T-helper 1 cell (primary cell): Measurements from ENCODE around the gene RPL27A.

ENCODE experiments used
- DNase-seq, 5 donors: peaks; one replicate each; pipeline ENCODE4 v3.0.0-alpha.2; 2012 to 2020

RPL27A gene

DNA sequence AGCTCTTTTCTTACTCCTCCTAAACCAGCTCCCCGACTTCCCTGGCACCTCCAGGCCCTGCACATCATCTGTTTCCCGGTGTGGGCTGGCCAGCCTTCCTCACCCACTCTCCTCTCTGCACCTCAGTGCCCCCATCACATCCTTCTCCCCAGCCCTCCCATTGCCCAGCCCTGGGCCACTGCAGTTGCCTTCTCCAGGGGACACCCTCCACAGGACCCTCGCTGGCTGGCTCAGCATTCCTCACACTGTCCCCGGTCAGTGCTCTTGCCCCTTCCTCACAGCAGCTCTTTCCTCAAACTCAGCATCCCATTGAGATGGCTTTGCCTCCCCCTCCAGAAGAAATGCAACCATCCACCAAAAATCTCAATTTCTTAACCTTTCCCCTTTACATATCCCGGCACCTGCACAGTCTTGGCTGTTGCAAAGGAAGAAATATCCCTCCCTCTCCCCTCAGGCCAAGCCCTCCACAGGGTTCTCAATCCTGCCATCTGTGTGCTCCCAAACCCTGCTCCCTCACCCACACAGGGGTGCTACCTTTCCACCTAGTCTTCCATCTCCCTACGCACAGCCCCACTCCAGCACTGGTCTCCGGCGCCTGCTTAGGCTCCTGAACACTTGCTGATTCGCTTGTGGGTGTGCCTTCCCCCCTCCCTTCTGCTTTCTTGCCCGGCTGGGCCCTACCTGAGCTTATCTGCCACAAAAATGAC lies 19.5 kb downstream of the RPL27A start:
- no peak for DNase-seq

DNA sequence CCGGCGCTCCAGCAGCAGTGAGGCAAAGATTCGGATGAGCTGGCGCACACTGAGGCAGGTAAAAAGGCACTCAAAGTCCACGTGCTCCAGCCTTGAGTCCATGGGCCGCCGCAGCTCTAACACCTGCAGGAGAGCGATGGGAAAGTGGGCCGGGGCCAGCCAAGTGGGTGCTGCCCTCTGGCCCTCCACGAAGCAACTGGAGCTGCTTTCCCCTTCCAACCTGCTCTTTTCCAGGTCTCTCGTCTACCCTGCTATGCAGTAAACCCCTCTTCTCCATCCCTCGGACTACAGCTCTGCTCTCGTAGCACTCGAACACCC lies 20.0 kb downstream of the RPL27A start:
- DNase-seq: no peak

DNA sequence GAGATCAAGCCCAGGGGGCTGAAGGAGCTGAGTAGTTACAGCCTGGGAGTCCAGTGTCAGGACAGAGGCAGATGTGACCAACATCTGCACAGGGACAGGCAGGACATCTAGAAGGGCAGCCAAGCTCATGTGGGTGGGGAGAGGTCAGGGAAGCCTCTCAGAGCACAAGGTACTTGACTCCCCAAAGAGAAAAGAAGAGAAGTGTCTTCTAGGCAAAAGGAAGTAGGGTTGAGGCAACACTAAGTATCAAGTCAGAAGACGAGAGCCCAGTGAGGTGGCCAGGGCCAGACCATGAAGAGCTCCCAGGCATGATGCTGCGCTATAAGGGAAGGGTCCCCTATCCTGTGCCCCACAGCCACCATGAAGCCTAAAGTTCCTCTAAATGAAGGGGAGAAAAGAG lies 21.5 kb downstream of the RPL27A start:
- no peak for DNase-seq

DNA sequence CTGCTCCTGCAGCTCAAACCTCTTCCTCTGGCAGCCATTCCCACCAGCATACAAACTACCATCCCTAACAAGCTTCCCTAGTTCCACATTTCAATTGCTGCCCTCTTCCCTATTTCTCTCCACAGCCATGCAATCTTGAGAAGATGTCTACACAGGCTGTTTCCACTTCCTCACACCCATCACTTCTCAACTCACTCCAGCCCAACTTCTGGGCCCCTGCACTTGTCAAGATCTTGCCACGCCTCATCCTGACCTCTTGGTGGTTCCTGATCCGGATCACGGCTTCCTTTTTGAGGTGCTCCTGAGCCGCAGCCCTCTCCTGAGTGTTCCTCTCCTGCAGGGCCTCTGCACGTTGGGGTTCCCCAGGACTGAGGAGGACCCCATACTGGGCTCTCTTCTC lies 22.6 kb downstream of the RPL27A start:
- no peak for DNase-seq

DNA sequence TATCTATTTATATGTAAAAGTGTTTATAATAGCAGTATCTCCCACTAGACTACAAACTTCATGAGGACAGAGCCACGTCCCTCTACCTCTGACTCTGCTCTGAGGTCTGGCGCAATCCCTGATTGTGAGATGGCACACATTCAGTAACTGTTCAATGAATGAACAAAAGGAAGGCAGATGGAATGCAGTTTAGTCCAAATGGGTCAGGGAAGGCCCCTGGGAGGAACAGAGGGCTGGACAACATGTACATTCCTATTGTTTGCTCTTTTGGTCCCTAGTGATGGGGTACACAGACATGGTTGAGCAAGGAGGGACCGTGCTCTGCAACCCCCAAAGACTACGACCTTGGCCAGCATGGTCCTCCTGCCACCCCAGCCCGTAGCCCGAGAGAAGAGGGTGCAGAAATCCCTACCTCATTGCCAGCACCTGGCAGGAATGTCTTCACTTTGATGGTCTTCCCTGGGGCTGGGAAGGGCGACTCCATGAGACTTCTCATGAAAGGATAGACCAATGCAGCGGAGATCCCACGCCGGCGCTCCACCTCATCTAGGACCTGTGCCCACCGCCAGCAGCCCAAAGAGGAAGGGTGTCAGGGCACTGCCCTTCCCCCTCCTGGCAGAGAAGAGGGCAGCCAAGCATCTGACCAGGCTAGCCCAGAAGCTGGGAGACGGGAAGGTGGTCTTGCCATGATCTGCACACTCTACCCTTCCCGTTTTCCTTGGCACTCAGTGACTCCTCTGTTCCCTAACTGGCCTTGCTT lies 24.3 kb downstream of the RPL27A start:
- no peak for DNase-seq

DNA sequence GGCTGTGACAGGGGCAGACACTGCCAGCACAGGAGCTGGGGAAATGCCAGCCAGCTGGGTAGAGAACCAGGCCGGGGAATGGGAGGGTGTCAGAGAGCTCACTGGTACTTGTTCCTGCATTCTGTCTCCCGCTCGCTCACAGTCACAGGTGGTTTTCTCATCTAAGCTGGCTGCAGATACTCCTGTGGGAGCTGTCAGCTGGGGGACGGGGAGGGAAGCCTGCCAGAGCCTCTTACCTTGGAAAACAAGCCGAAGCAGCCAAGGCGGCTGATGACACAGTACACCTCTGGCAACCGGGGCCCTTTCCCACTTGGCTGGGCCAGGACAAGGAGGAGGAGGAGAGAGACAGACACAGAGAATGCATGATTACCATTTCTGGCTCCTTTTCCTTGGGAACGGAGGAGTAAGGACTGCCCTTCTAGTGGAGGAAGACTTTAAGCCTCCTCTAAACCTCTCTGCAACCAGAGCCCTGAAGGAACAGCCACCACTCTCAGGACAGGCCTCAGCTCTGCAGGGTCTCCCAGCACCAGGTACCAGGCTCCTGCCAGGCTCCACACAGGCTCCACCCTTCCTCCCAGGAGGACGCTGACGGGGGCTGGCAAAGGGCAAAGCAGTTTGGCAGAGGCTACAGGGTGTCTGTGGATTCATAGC lies 25.1 kb downstream of the RPL27A start:
- no peak for DNase-seq

DNA sequence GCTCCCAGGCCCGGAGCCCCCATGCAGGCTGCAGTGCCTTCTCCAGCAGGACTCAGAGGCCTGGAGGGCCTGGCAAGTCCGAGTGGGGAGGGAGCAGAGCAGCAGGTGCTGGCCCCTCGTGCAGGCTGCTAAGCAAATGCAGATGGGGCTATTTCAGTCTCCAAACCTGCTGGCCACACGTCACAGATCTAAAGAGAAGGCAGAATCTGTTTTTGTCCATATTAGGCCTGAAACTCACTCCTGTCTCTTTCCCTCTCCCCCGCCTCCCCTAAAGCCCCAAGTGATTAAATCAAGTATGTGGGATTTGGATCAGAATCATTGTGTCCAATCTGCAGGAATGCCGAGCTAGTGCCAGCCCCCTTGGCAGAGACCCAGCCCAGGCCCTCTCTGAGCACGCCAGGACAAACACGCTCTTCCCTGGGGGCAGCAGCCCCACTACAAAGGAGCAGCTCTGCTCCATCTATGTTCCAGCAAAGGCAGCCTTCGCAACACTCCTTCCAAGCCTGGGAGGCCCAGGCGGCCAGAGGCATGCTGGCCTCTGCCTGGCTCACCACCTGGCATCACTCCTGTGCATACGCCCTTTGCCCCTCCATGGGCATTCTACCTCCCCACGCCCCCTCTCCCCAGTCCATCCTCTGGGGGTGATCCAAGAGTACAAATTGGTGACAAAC lies 26.5 kb downstream of the RPL27A start:
- DNase-seq: no peak

DNA sequence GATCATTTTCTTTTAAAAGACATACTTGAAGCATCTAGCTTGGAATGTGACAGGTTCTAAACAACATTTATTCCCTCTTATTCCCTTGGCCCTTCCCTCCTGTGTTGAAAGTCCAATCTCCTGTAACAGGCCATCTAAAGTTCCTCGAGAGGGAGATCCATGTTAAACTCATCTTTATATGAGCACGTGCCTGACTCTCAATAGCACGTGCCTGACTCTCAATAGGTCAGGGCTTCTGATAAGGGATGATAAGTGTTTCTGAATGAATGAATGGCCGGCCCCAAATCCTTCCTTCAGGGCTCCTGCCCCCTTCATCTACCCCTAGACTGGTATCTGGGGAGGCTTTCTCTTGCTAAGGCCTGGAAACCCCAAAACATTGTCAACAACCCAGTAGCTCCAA lies 27.2 kb downstream of the RPL27A start:
- no peak for DNase-seq

DNA sequence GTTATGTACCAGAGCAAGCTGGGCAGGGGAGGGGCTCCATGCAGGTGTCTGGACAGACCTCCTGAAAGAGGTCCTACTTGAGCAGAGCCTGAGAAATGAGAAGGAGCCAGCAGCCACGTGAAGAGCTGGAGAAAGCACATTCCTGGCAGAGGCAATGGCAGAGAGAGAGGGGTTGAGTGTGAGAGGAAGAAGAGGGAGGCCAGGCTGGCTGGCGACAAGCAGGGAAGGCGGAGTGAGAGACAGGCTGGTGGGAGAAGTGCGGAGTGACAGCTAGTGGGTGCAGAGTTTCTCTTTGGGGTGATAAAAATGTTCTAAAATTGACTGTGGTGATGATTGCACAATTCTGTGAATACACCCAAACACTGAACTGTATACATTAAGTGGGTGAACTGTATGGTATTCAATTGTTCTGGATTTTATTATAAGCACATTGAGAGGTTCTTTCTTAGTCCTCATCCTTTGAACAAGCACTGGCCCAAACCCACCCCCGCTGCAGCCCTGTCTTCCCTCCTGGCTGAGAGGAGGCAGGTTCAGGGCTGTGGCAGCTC lies 29.4 kb downstream of the RPL27A start:
- no peak for DNase-seq

DNA sequence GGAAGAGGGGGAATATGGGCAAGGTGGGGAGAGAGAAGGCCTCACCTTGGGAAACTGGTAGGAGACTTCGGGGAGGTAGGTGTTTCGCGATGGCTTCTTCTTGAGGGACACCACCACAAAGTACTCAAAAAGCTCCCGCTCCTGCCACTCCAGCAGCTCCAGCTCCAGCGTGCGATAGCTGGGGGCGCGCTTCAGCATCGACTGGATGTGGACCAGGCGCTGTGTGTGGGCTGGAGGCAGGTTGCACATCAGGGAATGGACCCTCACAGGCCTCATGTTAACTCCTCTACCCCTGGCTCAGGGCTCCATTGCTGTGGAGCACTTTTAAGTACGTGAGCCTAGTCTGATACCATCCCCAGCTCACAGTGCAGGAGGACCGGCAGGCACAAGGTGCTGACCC lies 29.9 kb downstream of the RPL27A start:
- no peak for DNase-seq

DNA sequence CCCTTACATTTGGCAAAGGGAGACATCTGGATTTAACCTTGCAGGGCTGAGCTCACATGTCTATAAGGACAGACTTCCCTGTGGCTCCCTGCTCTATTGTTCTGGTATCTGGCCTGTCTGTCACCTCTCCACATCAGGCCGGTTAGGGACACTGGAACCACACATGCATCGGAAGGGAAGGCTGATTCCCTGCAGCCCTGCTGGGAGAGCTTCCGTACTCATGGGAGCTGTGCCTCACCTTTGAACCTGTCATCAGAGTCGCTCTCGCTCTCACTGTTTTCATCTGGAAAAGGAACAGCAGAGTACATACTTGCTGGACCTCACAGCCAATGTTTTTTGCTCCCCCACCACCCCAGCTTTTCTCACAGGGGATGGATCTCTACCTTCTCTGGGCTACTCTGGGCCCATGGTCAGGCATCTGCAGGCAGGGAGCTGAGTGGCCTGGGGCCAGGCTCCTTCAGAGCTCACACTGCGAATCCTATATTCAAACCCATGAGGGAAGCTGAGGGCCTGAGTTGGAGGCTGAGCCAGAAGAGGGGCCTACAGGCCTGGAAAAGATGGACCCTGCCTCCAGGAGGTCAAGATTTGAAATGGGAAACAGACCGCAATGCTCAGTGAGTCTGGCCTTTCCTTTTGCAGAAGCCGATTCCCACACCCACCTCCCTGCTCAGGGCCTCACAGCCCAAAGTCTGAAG lies 31.3 kb downstream of the RPL27A start:
- no peak for DNase-seq

DNA sequence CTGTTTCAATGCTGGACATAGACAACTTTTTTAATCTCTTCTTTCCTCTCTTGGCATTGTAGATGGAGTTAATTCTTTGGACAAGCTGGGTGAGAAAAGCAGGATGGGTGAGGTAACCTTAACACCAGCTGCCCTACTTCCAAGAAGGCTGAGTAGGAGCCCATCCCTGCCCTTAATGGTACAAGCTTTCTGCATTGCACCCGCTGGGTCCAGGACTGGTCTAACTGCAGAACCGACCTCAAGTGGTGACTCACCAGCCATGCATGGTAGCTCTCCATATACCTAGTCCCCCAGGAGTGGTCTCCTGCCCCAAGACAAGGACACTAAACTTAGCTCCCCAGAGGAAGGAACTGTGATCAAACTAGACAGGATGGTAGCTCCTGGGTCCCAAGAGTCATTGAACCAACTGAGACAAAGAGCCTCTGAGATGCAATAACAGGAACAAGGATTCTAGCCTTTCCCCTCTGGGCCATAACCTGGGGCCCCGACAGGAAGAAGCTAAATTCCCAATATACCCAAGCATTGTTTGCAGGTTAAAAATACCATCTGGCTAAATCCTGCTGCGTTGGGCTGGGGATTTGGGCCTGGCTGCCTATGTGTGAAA lies 32.1 kb downstream of the RPL27A start:
- no peak for DNase-seq

DNA sequence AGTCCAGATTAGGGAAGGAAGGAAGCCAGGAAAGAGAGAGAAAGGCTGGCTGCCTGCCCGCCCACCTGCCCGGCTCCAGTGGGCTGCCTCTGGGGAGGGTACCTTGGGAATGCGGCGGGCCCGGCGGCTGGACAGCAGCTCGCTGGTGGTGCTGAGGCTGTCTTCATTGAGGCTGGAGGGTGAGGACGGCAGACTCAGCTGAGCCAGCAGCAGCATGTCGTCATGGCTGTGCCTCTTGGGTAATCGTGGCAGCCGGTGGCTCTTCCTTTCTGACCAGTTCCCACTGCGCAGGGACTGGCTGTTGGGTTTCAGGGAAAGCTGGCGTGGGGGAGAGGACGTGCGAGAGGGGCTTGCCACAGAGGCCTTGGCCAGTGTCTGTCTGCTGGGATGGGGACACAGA lies 32.9 kb downstream of the RPL27A start:
- no peak for DNase-seq

DNA sequence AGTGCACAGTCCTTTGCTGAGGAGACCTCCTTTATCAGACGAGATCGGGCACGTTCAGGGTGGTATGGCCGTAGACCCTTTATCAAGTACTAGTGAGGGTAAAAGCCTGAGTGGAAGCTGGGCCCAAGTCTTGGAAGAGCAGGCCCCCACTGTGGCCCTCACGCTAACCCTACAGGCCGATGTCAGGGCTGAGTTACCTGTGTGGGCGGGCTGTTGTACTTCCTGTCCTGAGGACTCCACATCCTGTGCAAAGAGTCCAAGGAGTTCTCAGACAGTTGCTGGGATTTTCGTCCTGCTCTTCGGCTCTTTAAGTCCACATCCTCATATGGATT lies 34.9 kb downstream of the RPL27A start:
- DNase-seq: no peak

DNA sequence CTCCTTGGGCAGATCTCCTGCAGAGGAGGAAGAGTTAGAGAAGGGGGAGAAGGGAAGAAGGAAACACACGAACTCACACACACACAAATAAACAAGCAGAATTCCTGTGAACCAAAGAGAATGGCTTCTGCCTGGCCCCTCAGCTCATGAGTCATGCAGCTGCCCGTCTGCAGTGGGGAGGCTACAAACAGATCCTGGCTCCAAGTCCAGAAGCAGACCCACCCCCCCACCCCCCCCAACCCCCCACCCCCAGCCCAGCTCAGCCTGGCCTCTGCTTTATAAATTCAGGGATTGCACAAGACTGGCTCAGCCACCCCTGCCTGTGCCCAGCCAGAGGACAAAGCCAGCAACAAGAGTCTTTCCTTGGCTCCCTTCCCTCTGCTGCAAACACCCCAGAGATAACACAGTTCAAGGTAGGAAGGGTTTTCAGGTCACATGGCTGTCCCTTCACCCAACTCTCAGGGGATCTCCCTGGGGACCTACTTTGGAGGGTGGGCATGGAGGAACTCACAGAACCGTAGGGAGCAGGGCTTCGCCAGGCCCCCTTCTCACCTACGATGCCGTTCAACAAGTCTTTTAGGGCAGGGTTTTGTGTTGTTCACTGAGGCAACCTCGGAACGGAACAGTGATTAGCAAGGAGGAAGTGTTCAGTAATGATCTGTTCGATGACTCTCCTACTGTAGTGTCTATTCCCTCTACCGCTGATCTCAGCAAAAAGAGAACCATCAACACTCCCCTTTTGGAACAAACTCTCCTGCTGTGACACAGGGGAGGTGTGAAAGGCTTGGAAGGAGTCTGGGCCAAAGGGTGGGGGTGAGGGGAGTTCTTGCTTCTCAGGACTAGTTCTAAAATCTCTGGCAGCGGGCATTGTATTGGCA lies 35.5 kb downstream of the RPL27A start:
- no peak for DNase-seq

DNA sequence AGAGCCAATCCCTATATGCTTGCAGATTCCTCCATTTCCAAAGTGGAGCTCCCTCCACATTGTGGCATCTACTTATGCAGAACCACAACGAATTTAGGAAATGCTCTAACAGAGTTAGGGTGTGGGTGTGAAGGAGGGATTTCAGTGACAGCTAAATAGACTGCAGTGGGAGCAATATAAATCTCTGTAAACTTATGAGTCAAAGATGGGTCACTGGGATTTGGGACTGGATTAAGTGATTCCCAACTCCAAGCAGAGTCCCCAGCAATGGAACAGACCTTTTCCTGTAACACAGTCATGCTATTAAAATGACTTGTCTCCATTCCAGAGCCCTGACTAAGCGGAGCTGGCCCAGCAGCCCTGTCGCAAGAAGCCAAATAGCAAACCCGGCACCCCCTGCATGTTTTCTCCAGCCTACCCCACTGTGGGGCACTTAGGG lies 36.6 kb downstream of the RPL27A start:
- DNase-seq: no peak

DNA sequence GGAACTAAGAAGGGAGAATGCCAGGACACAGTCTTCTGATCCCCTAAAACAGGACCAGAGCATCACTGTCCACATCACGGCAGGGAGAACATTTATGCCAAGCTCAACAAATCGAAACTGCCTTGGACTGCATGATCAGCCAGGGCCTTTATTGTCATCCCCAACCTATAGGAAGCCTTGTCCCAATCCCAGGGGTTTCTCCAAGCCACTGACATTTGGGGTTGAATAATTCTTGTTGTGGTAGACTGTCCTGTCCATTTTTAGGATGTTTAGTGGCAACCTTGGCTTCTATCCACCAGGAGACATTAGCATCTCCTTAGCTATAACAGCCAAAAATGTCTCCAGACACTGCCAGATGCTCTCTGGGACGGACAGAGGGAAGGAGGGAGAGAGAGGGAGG lies 37.1 kb downstream of the RPL27A start:
- no peak for DNase-seq

DNA sequence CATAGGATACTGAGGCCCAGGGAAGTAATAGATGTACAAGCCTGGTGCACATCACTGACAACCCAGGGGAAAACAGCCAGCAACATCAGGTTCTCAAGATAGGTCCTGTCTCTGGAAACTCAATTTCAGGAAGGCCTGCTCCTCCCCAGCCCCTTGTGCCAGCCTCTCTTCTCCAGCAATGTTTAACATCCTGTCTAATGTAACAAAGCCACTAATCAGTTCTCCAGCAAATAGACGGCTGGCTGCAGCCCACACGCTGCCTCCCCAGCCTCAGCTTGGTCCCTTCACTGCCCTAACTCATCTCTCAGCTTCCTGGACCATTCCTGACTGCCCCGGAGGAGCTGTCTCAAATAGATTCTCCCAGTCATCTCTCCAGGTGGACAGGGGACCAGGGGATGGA lies 37.8 kb downstream of the RPL27A start:
- DNase-seq: no peak

DNA sequence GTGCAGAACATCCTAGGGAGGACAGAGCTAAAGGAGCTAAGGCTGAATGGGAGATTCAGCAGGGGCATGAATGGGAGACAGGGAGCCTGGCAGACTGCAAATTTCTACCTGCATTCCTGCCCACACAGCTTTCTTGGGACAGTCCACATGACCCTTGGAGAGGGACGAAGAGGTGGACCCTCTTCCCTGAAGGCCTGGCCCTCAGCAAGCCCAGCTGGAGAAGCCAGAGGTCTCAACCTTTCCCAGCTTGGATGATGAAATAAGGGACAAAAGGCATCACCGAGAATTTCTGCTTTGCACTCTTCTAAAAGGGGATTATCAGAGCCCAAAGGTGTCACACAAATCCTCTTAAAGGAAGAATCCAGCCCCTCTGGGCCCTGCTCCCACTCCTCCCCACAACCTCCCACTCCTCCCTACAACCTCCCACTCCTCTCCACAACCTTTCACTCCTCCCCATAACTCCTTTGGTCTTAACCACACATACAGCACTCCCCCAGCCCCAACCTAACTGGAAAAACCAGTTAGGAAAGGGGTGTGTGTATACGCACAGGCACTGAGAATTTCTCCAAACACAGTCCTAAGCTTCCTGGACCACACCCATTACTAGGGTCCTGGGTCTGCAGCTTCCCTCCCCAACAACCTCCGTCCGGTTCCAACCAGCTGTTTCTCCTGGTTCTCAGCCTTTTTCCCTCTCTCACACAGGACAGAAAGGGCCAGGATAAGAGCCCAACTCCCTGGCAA lies 38.4 kb downstream of the RPL27A start:
- DNase-seq: no peak
